Measurements from ENCODE around the gene TMC6. TPM values are rescaled to one million over a fixed set of nuclear protein-coding genes. Genes with fewer than 3 reads are reported as not detected.

The TMC6 gene
- total and polyA plus RNA-seq, 2 of the 4 experiments (the other 2 are of a cell fraction): 0.19 TPM; not detected in 1

GRCh38 chr17:78086740-78087139 is 41.8 kb downstream of the TMC6 start:
- no peak for TF ChIP-seq USF2 (IDR thresholded peaks at IDR 0.05; ENCODE audit: low read depth, low read length)
- no peak for TF ChIP-seq MXI1 (IDR thresholded peaks at IDR 0.05; ENCODE audit: borderline replicate concordance, low read depth, low read length)
- no peak for TF ChIP-seq CTCF (conservative IDR thresholded peaks at IDR 0.05; ENCODE audit: low read depth, low read length)
- TF ChIP-seq MAFK (IDR thresholded peaks at IDR 0.05; ENCODE audit: low read depth, low read length): no peak
- TF ChIP-seq RFX5 (IDR thresholded peaks at IDR 0.05; ENCODE audit: low read depth, low read length): no peak
- TF ChIP-seq ELK1 (IDR thresholded peaks at IDR 0.05; ENCODE audit: borderline replicate concordance, low read depth, low read length): no peak
- Histone ChIP-seq H3K9ac (ENCODE audit: low read depth, low read length) (no peak overlapping the region), H4K8ac (ENCODE audit: low read depth in 2 of 2, low read length in 2 of 2) (no peak overlapping the region), H2AFZ (replicated peaks; ENCODE audit: low read length, poor library complexity) (no peak overlapping the region), H3K9me3 (ENCODE audit: control insufficient read depth, insufficient read depth, low read length) (no peaks in the 10 kb centered on the region), H2BK5ac (ENCODE audit: low read depth, low read length, poor library complexity, severe bottlenecking) (no peak overlapping the region), H3K27me3 (ENCODE audit: control insufficient read depth, insufficient read depth, low read length) (no peaks in the 10 kb centered on the region), H3K23ac (ENCODE audit: low read depth, low read length) (no peak overlapping the region), H3K27ac (ENCODE audit: insufficient read depth, low read length) (no peak overlapping the region), H3K14ac (replicated peaks; ENCODE audit: low read depth, low read length) (no peak overlapping the region), H2AK9ac (replicated peaks; ENCODE audit: low read depth, low read length, poor library complexity) (no peak overlapping the region), H4K5ac (ENCODE audit: low read depth, low read length) (no peak overlapping the region), H3K4me3 (ENCODE audit: insufficient read depth, low read depth, low read length) (no peak overlapping the region), H3K56ac (ENCODE audit: extremely low read depth, insufficient read depth, low read length) (no peak overlapping the region), H2BK120ac (ENCODE audit: low read depth, low read length) (no peak overlapping the region), H3K4me2 (ENCODE audit: low read depth, low read length) (no peak overlapping the region), H2AK5ac (ENCODE audit: low read depth, low read length) (no peak overlapping the region), H3K79me1 (ENCODE audit: low read depth in 1 of 2, low read length in 2 of 2) (no peaks in the 10 kb centered on the region), H4K91ac (ENCODE audit: insufficient read depth, low read depth, low read length) (no peak overlapping the region), H3K18ac (ENCODE audit: low read depth, low read length) (no peak overlapping the region), H3K4me1 (ENCODE audit: control insufficient read depth, insufficient read depth, low read length) (no peaks in the 10 kb centered on the region), H3K4ac (ENCODE audit: low read depth, low read length) (no peak overlapping the region), H4K20me1 (ENCODE audit: insufficient read depth, low read length) (no peaks in the 10 kb centered on the region), H2BK20ac (ENCODE audit: low read depth, low read length) (no peak overlapping the region), H3K9me1 (ENCODE audit: insufficient read depth, low read length) (no peaks in the 10 kb centered on the region), H3K36me3 (ENCODE audit: control insufficient read depth, insufficient read depth, low read length) (peaks cover 27% of the 10 kb centered on the region), H2BK15ac (ENCODE audit: low read depth, low read length) (no peak overlapping the region)
- CTCF ChIA-PET: no interaction called here
- dilution Hi-C loops (cut with HindIII; ENCODE audit: low sequenced_read_pairs, unreplicated experiment) (no loop called here), intact Hi-C loops (cut with micrococcal nuclease) (no loop called here), in situ Hi-C loops (cut with MboI; ENCODE audit: low sequenced_read_pairs) (no loop called here)
- DNase-seq: no peak
- BruUV-seq (replicated peaks): no TSS peak
- ATAC-seq (ENCODE audit: low read depth): no peak
- WGBS, 2 experiments (ENCODE audit: extremely low coverage in 2 of 2, insufficient read length in 1 of 2): 100% methylated on average over 4 of the region's 13 CpGs; no CpG with 5 or more reads in 1 of the 2 experiments
- POLR2A ChIA-PET (ENCODE audit: unreplicated experiment): no interaction called here

All from IMR-90 (cell line).